ENCODE data around the gene XPNPEP2. TPM values are rescaled to one million over a fixed set of nuclear protein-coding genes. Genes with fewer than 3 reads are reported as not detected.

Gene XPNPEP2
- total RNA-seq, 6 experiments from 2014 or later: 2.9 to 30.7 (median 16.5) TPM

DNA sequence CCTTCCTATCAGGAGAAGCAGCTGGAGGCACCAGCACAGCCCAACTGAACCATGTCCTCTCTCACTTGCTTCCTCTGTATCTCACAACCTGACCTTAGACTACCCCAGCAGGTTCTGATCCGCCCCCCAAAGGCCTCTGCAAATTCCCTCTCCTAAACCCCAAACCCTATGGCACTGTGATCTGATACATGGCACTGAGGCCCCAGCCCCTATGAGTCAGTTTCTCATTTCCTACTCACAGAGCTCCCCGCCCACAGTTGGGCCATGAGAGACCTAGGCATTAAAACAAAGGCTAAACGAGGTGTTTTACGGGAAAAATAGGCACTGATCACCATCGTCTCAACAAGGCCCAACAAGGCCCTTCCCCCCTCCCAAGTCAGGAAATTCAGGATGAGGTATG lies 60.1 kb downstream of the XPNPEP2 start:
- Histone ChIP-seq H3K27me3 (no peaks in the 10 kb centered on the region), H3K4me3 (no peak overlapping the region), H3K36me3 (no peaks in the 10 kb centered on the region), H3K27ac (no peak overlapping the region), H3K4me1 (no peaks in the 10 kb centered on the region), H3K9me3 (no peaks in the 10 kb centered on the region)
- WGBS (ENCODE audit: insufficient coverage, low coverage, low lambda C conversion rate, missing lambda C conversion rate): 64% methylated on average over 5 of the region's 5 CpGs
- DNase-seq (no peak), ATAC-seq (no peak)
- no peak for TF ChIP-seq POLR2A (IDR thresholded peaks at IDR 0.05)
- TF ChIP-seq, protein P1, sequence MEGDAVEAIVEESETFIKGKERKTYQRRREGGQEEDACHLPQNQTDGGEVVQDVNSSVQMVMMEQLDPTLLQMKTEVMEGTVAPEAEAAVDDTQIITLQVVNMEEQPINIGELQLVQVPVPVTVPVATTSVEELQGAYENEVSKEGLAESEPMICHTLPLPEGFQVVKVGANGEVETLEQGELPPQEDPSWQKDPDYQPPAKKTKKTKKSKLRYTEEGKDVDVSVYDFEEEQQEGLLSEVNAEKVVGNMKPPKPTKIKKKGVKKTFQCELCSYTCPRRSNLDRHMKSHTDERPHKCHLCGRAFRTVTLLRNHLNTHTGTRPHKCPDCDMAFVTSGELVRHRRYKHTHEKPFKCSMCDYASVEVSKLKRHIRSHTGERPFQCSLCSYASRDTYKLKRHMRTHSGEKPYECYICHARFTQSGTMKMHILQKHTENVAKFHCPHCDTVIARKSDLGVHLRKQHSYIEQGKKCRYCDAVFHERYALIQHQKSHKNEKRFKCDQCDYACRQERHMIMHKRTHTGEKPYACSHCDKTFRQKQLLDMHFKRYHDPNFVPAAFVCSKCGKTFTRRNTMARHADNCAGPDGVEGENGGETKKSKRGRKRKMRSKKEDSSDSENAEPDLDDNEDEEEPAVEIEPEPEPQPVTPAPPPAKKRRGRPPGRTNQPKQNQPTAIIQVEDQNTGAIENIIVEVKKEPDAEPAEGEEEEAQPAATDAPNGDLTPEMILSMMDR (IDR thresholded peaks at IDR 0.05): no peak
- intact Hi-C loops (cut with DNase I): no loop called here

DNA sequence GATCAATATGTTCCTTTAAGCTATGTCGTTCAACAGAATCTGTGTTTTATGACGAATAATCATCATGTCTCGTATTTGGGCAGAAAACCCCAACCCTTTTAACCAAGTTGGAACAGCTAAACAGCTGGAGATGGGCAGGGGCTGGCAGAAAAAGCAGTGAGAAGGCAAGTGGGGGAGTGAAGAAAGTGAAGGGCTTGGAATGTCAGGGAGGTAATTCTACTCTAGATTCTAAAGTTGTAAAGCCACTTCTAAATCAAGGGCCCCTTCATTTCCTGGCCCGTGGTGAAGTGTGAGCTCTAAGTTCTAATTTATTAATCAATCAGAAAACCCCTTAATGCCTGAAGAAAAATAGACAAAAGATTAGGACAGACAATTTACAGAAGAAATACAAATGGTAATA lies 61.4 kb downstream of the XPNPEP2 start:
- Histone ChIP-seq H3K27me3 (no peaks in the 10 kb centered on the region), H3K36me3 (peaks cover 0 to 4% (median 1%) of the 10 kb centered on the region in 4 donors), H3K9me3 (no peaks in the 10 kb centered on the region), H3K4me1 (no peaks in the 10 kb centered on the region), H3K27ac (no peak overlapping the region), H3K4me3 (no peak overlapping the region)
- intact Hi-C loops (cut with DNase I): no loop called here
- ATAC-seq (no peak), DNase-seq (no peak)
- no peak for TF ChIP-seq POLR2A (IDR thresholded peaks at IDR 0.05)
- TF ChIP-seq, protein P1 (IDR thresholded peaks at IDR 0.05): no peak
- WGBS (ENCODE audit: insufficient coverage, low coverage, low lambda C conversion rate, missing lambda C conversion rate): 70% methylated on average over 4 of the region's 4 CpGs

DNA sequence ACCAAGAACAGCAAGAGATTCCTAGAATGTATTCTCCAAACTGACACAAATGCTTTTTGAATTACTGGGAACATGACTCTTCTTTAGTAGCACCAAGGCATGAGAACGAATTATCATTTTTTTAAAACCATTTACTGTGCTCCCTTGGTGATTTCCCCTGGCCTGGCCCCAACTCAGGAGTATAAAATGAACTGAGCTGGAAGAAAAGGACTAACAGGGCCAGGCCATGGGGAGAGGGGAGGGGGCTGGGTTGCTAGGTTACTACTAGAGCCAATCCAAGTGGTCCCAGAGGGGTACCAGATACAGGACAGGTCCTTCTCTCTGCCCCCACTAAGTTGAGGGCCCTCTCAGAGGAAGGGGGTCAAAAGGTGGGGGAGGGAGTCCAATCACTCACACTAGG lies 64.1 kb downstream of the XPNPEP2 start:
- TF ChIP-seq, protein P1 (IDR thresholded peaks at IDR 0.05): no peak
- no peak for TF ChIP-seq POLR2A (IDR thresholded peaks at IDR 0.05)
- ATAC-seq (no peak), DNase-seq (no peak)
- H3K4me1 ChIP-seq: no peaks in the 10 kb centered on the region
- no peak overlapping the region for H3K4me3 ChIP-seq
- intact Hi-C loops (cut with DNase I): no loop called here
- H3K36me3 ChIP-seq: peaks cover 0 to 8% (median 3%) of the 10 kb centered on the region in 4 donors
- no peak overlapping the region for H3K27ac ChIP-seq
- no peaks in the 10 kb centered on the region for H3K9me3 ChIP-seq
- no peaks in the 10 kb centered on the region for H3K27me3 ChIP-seq
- WGBS (ENCODE audit: insufficient coverage, low coverage, low lambda C conversion rate, missing lambda C conversion rate): 50% methylated on average over 1 of the region's 1 CpG

DNA sequence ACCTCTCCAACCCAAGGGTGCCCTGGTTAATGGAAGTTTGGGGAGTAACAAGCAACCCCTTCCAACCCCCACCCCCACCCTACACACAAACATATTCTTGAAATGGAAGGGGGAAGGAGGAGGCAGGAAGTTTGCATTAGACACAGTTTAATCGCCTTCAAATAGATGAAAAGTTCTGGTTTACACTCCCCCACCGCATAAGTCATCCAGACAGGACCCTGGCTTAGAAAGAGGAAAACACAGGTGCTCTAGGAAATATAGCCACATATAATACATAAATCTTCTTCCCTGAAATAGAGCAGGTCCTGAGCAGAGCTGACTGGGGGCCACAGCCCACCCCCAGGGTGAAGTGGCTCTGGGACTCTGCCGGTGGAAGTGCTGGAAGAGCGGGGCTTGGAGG lies 66.0 kb downstream of the XPNPEP2 start:
- WGBS (ENCODE audit: insufficient coverage, low coverage, low lambda C conversion rate, missing lambda C conversion rate): 85% methylated on average over 4 of the region's 4 CpGs
- DNase-seq (no peak), ATAC-seq (no peak)
- Histone ChIP-seq H3K36me3 (peaks cover 0 to 8% (median 3%) of the 10 kb centered on the region in 4 donors), H3K27ac (no peak overlapping the region), H3K4me3 (no peak overlapping the region), H3K4me1 (no peaks in the 10 kb centered on the region), H3K9me3 (no peaks in the 10 kb centered on the region), H3K27me3 (no peaks in the 10 kb centered on the region)
- intact Hi-C loops (cut with DNase I): no loop called here
- no peak for TF ChIP-seq POLR2A (IDR thresholded peaks at IDR 0.05)
- TF ChIP-seq, protein P1 (IDR thresholded peaks at IDR 0.05): no peak
